HUDEP-2 (cell line): ENCODE measurements around the gene DDX5.

ENCODE experiments used
- DNase-seq, 76 experiments: peaks; one replicate each; lab custom pipeline; 2025; ENCODE audit not compliant: unreplicated experiment in 76 of 76; lab: John Stamatoyannopoulos, UW

DDX5 gene

GRCh38 chr17:64455993-64456885 lies 49.9 kb downstream of the DDX5 start:
- no peak for DNase-seq

GRCh38 chr17:64449545-64449944 lies 56.5 kb downstream of the DDX5 start:
- no peak for DNase-seq

GRCh38 chr17:64448665-64449512 lies 57.2 kb downstream of the DDX5 start, which contains the start of gene MILR1:
TSS of gene MILR1 (plus strand) at chr17:64449115. CDS start at chr17:64449169, 54 bp downstream.
- peak in 31 of 76 experiments; percentile 4 to 72 (median 23) for DNase-seq
